Stimulated activated CD4-positive, alpha-beta T cell treated with anti-CD3 and anti-CD28 coated beads, Interleukin-4, amount 100 ng/mL, for 48 hours (primary cell): ENCODE data around the gene ARHGEF19.
"Not testable (repeated sequence)": the region's sequence is repeated elsewhere in the genome, so short reads cannot be mapped to it uniquely, and the experiment has no call there.

Experiments
- DNase-seq, 2 donors: peaks; one replicate each; pipeline ENCODE4 v3.0.0-alpha.2; 2020; ENCODE audit warnings: low read depth in 2 of 2

ARHGEF19 gene

GRCh38 chr1:16212251-16212961 is at the start of gene ARHGEF19:
Gene ARHGEF19 (minus strand): TSS chr1:16212652. CDS start chr1:16209054, 3,598 bp downstream.
- DNase-seq, result no peak

- no peak for DNase-seq
Measured at GRCh38 chr1:16262067-16262466, 49.6 kb upstream of the ARHGEF19 start.

GRCh38 chr1:16260814-16261213 is 48.4 kb upstream of the ARHGEF19 start:
- no peak for DNase-seq

- no peak for DNase-seq
Measured at GRCh38 chr1:16258591-16259135, 46.2 kb upstream of the ARHGEF19 start.

GRCh38 chr1:16257968-16258367 is 45.5 kb upstream of the ARHGEF19 start:
- no peak for DNase-seq

DNA sequence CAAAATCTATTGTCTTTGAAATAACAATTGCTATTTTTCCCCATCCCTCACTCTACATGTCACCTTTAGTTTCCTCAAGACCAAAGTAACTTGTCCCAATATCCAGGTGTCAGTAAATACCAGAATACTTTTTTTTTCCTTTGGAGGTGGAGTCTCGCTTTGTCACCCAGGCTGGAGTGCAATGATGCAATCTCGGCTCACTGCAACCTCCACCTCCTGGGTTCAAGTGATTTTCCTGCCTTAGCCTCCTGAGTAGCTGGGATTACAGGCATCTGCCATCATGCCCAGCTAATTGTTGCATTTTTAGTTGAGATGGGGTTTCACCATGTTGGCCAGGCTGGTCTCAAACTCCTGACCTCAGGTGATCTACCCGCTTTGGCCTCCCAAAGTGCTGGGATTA is 45.1 kb upstream of the ARHGEF19 start:
- not testable (repeated sequence) for DNase-seq

- DNase-seq, result no peak
Measured at GRCh38 chr1:16256478-16256877, 44.0 kb upstream of the ARHGEF19 start.

- no peak for DNase-seq
Measured at GRCh38 chr1:16254263-16254928, 41.9 kb upstream of the ARHGEF19 start.

DNA sequence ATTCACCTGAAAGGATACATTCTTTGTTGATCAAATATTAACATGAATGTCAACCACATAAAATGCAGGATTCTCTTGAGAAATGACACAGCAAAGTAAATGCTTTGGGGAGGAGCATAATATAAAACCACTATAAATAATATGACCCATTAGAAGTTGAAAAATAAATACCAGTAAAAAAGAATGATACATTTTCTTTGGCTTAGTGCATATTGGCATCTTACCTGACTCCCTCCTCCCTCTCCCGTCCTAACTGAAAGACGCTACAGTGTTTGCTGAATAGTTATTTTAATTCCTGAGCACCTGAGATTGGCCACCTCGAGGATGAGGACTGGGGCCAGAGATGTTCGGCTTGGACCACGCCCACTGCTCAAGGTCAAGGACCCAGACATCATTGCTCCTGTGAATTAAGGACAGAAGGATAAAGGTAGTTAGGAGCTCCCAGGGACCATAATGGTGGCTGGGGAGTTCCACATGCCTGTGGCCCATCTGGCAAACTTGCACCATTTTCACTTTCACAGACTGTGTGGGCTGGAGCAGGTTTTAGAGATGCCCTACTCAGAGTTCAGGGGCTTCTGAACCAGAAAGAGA is 41.0 kb upstream of the ARHGEF19 start:
- no peak for DNase-seq

DNA sequence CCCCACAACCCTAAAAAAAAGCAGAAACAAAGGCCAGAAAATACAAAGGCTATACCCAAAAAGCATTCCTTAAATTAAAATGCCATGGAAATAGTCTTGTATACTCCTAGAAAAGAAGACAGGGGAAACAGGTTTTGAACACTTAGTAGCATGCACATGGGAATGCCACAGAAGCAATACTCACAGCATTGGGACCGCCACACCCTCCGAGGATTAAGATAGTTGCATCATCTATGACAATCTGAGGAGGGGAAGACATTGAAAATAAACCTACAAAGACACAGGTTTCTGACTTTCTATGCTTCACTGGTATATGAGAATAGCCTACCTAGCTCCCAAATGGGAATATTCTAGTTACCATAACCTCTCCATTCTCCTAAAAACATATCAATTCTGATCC is 40.5 kb upstream of the ARHGEF19 start:
- no peak for DNase-seq

DNA sequence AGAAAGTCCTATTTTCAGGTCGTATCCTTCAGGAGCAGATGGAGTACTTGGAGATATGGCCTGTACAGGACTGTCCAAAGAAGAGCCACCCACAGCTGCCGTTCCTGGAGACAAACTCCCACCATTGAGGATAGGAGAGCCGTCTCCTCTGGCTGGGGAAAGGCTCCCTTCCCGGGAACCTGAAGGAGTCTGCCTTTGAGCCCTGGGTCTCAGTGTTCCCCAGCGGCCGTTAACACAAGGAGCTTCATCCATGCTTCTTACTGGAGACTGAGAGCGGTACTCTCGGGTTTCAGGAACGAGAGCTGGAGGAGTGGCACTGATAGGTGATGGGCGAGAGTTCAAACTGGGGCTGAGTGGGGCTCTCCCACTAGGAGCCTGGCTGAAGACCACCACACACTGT is 38.9 kb upstream of the ARHGEF19 start:
- no peak for DNase-seq

GRCh38 chr1:16250524-16251251 is 38.2 kb upstream of the ARHGEF19 start:
- no peak for DNase-seq

- no peak for DNase-seq
Measured at GRCh38 chr1:16249596-16250241, 37.3 kb upstream of the ARHGEF19 start.

- no peak for DNase-seq
Measured at GRCh38 chr1:16248603-16249516, 36.4 kb upstream of the ARHGEF19 start.

GRCh38 chr1:16248007-16248436 is 35.6 kb upstream of the ARHGEF19 start:
- DNase-seq, result no peak

- DNase-seq, result no peak
Measured at GRCh38 chr1:16247441-16247840, 35.0 kb upstream of the ARHGEF19 start.

DNA sequence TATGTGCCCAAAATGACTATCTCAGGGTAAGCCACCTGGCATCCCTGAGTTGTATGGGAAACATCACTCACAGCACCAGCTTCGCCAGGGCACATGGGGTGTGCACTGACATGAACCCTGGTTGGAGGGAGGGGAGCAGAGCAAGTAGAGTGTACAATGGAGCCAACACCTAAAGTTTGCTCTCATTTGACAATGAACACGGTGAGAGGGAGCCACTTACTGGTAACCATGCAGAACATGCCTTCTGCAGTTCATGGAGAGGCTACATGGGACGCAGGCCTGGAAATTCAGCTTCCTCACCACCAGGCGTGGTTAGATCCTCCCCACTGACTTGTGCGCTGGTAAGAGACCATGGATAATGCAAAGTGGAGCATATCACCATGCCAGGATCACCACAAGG is 34.5 kb upstream of the ARHGEF19 start:
- DNase-seq, result no peak

DNA sequence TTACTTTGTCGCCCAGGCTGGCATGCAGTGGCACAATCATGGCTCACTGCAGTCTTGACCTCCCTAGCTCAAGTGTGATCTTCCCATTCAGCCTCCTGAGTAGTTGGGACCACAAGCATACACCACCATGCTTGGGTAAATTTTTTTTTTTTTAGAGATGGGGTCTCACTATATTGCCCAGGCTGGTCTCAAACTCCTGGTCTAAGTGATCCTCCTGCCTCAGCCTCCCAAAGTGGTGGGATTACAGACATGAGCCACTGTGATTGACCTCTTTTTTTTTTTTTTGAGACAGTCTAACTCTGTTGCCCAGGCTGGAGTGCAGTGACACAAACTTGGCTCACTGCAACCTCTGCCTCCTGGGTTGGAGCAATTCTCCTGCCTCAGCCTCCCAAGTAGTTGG is 33.8 kb upstream of the ARHGEF19 start:
- DNase-seq, result not testable (repeated sequence)

- DNase-seq, result no peak
Measured at GRCh38 chr1:16245476-16246196, 33.2 kb upstream of the ARHGEF19 start.
